SU-DHL-6 (cell line): ENCODE measurements around the gene VPS51.

ENCODE experiments used
- H2AFZ ChIP-seq: fragments of 200-600 bp; sonication (generic); 2 replicates; pipeline ENCODE4 v1.6.1; 2014; ENCODE audit warnings: low read depth, mild to moderate bottlenecking, moderate library complexity, mixed read lengths, antibody characterized with exemption, low read length; ENCODE audit not compliant: severe bottlenecking
- H3F3A ChIP-seq: fragments of 200-600 bp; shearing (Covaris generic); 2 replicates; pipeline ENCODE4 v1.6.0; 2016; ENCODE audit warnings: antibody characterized with exemption, mild to moderate bottlenecking; ENCODE audit not compliant: insufficient read depth
- H3K27ac ChIP-seq: fragments of 200-600 bp; sonication (generic); 2 replicates; pipeline ENCODE4 v1.5.1; 2016; ENCODE audit warnings: low read depth, mild to moderate bottlenecking, low read length, moderate library complexity, mixed read lengths
- H3K27me3 ChIP-seq: fragments of 200-600 bp; sonication (generic), shearing (Covaris generic); 2 replicates; pipeline ENCODE4 v1.6.0; 2014; ENCODE audit warnings: mild to moderate bottlenecking, low read length
- H3K36me3 ChIP-seq: fragments of 200-600 bp; sonication (generic); 2 replicates; pipeline ENCODE4 v1.6.1; 2014; ENCODE audit warnings: mild to moderate bottlenecking, low read length, mixed read lengths
- H3K4me2 ChIP-seq: fragments of 300-600, 200-600 bp; shearing (Covaris generic), sonication (generic); 2 replicates; pipeline ENCODE4 v1.6.0; 2014; ENCODE audit warnings: low read length, low read depth, mild to moderate bottlenecking; ENCODE audit not compliant: poor library complexity, severe bottlenecking
- H3K4me3 ChIP-seq: fragments of 200-600 bp; sonication (generic); 2 replicates; pipeline ENCODE4 v1.5.1; 2014; ENCODE audit warnings: antibody characterized with exemption, low read length, mild to moderate bottlenecking, mixed read lengths; ENCODE audit not compliant: insufficient read depth, poor library complexity, severe bottlenecking
- H3K79me2 ChIP-seq: fragments of 200-600 bp; sonication (generic); 2 replicates; pipeline ENCODE4 v1.6.1; 2014; ENCODE audit warnings: mild to moderate bottlenecking, low read length, moderate library complexity; ENCODE audit not compliant: insufficient read depth
- H3K9ac ChIP-seq: fragments of 200-600 bp; sonication (generic); 2 replicates; pipeline ENCODE4 v1.7.0; 2014; ENCODE audit warnings: mild to moderate bottlenecking, low read length
- H3K9me2 ChIP-seq: fragments of 200-600 bp; sonication (generic); replicated peaks from 2 replicates; pipeline ENCODE4 v1.6.1; 2014; ENCODE audit warnings: low read length; ENCODE audit not compliant: insufficient read depth
- H3K9me3 ChIP-seq: fragments of 200-600 bp; sonication (generic); 2 replicates; pipeline ENCODE4 v1.6.1; 2014; ENCODE audit warnings: low read length, mixed read lengths; ENCODE audit not compliant: insufficient read depth
- H4K20me1 ChIP-seq: fragments of 200-600 bp; sonication (generic); 2 replicates; pipeline ENCODE4 v1.6.1; 2014; ENCODE audit warnings: low read depth, mild to moderate bottlenecking, antibody characterized with exemption, low read length, moderate library complexity, mixed read lengths
- EZH2phosphoT487 ChIP-seq: fragments of 200-600 bp; sonication (generic), shearing (Covaris generic); conservative IDR thresholded peaks from 2 replicates; pipeline ENCODE4 v1.6.1; 2018; ENCODE audit warnings: mild to moderate bottlenecking, antibody characterized with exemption, low read length, moderate library complexity, mixed read lengths
- TF ChIP-seq, protein P1 (sequence below): fragments of 200-600 bp; sonication (generic); IDR thresholded peaks from one replicate; pipeline ENCODE4 v1.5.1; 2017; ENCODE audit warnings: antibody characterized with exemption, mild to moderate bottlenecking, low read length, moderate library complexity; ENCODE audit not compliant: insufficient read depth, poor library complexity, severe bottlenecking

Gene VPS51

GRCh38 chr11:65086809-65087208, 9.2 kb upstream of the VPS51 start:
- no peak overlapping the region for H2AFZ ChIP-seq
- H3K79me2 ChIP-seq = peaks cover 34% of the 10 kb centered on the region
- no peaks in the 10 kb centered on the region for H3K9me3 ChIP-seq
- no peak overlapping the region for H3K4me2 ChIP-seq
- H3K4me3 ChIP-seq = no peak overlapping the region
- no peak overlapping the region for H3K27ac ChIP-seq
- no peaks in the 10 kb centered on the region for H3K9me2 ChIP-seq
- no peak overlapping the region for H3K9ac ChIP-seq
- H3K36me3 ChIP-seq = peaks cover 6% of the 10 kb centered on the region; the same call in 1 of the 2 replicates
- TF ChIP-seq, protein P1, sequence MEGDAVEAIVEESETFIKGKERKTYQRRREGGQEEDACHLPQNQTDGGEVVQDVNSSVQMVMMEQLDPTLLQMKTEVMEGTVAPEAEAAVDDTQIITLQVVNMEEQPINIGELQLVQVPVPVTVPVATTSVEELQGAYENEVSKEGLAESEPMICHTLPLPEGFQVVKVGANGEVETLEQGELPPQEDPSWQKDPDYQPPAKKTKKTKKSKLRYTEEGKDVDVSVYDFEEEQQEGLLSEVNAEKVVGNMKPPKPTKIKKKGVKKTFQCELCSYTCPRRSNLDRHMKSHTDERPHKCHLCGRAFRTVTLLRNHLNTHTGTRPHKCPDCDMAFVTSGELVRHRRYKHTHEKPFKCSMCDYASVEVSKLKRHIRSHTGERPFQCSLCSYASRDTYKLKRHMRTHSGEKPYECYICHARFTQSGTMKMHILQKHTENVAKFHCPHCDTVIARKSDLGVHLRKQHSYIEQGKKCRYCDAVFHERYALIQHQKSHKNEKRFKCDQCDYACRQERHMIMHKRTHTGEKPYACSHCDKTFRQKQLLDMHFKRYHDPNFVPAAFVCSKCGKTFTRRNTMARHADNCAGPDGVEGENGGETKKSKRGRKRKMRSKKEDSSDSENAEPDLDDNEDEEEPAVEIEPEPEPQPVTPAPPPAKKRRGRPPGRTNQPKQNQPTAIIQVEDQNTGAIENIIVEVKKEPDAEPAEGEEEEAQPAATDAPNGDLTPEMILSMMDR = no peak
- TF ChIP-seq EZH2phosphoT487 = no peak
- H4K20me1 ChIP-seq = no peaks in the 10 kb centered on the region
- H3K27me3 ChIP-seq = no peaks in the 10 kb centered on the region
- peaks cover under 1% of the 10 kb centered on the region; the same call in 1 of the 2 replicates for H3F3A ChIP-seq

GRCh38 chr11:65087216-65087615, 8.8 kb upstream of the VPS51 start:
- H3K9me2 ChIP-seq = no peaks in the 10 kb centered on the region
- H2AFZ ChIP-seq = no peak overlapping the region
- no peak for TF ChIP-seq EZH2phosphoT487
- TF ChIP-seq, protein P1 = no peak
- peaks cover 30% of the 10 kb centered on the region for H3K79me2 ChIP-seq
- H3K9ac ChIP-seq = no peak overlapping the region
- H3K27ac ChIP-seq = no peak overlapping the region
- H3K4me3 ChIP-seq = no peak overlapping the region
- H3K9me3 ChIP-seq = no peaks in the 10 kb centered on the region
- peaks cover 3% of the 10 kb centered on the region; the same call in 1 of the 2 replicates for H3K36me3 ChIP-seq
- no peaks in the 10 kb centered on the region for H4K20me1 ChIP-seq
- no peaks in the 10 kb centered on the region for H3K27me3 ChIP-seq
- peaks cover 4% of the 10 kb centered on the region; the same call in 1 of the 2 replicates for H3F3A ChIP-seq
- H3K4me2 ChIP-seq = no peak overlapping the region

GRCh38 chr11:65087827-65088226, 8.2 kb upstream of the VPS51 start:
- H3K36me3 ChIP-seq = 0 out of 2 replicates have a peak, but pooled peaks cover 2% of the 10 kb centered on the region
- peaks cover 5% of the 10 kb centered on the region; the same call in 1 of the 2 replicates for H3F3A ChIP-seq
- no peaks in the 10 kb centered on the region for H4K20me1 ChIP-seq
- no peak overlapping the region for H3K4me2 ChIP-seq
- no peak overlapping the region for H3K27ac ChIP-seq
- no peaks in the 10 kb centered on the region for H3K9me3 ChIP-seq
- no peak overlapping the region for H3K9ac ChIP-seq
- no peaks in the 10 kb centered on the region for H3K9me2 ChIP-seq
- no peaks in the 10 kb centered on the region for H3K27me3 ChIP-seq
- no peak overlapping the region for H2AFZ ChIP-seq
- H3K79me2 ChIP-seq = peaks cover 24% of the 10 kb centered on the region
- no peak overlapping the region for H3K4me3 ChIP-seq
- TF ChIP-seq EZH2phosphoT487 = no peak
- TF ChIP-seq, protein P1 = no peak
